Amniotic epithelial cell (primary cell): ENCODE measurements around the gene PRTG.
"Not testable (repeated sequence)": the region's sequence is repeated elsewhere in the genome, so short reads cannot be mapped to it uniquely, and the experiment has no call there.

Source experiments
- DNase-seq: peaks from one replicate; pipeline ENCODE4 v3.0.0-alpha.2; 2010; ENCODE audit warnings: low read depth

The PRTG gene

DNA sequence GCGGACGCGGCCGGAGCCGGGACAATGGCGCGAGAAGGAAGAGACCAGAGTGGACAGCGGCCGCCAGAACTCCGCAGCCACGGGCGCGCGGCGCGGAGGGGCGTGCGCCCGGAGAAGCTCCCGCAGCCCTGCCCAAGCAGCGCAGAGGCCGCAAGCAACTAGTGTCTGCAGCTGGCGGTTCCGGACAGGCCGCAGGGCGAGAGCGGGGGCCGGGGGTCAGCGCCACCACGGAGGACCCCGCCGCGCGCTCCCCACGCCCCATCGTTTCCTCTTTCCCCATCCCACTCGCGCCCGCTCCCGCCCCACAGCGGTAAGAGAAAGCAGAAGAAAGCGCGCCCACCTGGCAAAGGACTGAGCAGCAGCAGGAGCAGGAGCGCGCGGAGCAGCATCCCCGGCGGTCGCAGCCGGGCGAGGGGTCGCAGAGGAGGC is 440 bp downstream of the PRTG start:
- peak; percentile 17 for DNase-seq

DNA sequence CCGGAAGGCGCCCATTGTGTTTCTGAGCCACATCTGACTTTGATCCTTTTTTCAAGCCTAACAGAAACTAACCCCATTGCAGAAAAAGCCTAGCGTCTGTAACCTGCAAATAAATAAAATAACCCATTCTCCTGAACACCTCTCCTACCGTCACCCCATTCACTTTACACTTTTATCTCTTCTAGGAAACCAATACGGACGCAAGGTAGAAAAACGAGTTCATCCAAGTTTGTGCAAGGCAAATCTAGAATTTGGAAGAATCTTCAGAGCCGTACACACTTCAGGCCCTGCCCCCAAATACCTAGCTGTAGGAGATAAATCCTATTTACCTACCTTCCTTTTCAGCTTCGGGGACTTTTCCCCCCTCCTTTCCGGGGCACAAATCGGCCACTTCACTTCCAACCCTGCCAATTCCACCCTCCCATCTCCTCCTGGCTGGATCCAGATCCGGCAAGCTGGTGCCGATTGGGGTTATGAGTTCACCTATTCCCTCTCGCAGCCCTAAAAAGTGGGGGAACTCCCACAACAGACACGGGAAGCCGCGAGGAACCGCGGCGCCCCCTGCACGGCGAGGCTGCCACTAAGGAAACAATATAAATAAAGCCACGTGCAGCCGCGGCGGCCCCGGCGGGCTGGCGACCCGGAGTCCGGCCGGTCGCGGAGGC is 987 bp downstream of the PRTG start:
- no peak for DNase-seq

DNA sequence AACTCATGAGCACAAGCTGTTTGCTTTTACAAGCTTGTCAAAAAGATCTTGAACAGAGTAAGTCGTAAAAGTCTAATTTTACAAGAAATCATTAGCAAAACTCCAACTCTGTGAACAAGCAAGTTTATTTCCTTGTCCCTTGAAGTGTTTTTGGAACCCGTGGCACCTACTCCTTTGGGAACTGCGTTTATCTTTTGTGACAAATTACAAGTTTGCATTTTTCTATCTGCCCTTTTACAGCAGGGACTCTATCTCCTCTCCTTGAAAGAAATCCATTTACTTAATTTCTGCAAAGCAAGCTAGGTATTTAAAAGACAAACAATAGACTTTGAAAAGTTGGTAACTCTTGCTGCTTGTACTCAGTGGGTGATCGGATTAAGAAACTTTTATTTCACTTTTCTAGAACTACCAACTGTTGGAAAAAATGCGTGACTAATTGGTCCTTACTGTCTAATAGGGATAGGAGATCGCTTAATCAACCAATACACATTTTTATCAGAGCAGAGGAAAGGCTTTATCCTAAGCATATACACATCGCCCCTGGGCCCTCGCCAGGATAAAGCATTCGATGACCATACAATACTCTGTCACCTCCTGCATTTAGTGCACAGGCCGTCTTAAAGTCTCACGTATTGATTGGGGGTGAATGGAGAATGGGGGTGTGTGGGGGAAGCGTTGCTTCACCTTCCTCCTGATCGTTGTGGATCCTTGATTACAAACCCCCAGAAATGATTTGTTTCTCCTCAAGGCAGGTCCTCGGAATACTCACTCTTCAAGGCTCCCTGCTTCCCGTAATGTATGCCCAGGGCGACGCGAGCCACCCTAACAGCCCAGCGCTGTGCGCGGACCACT is 1.7 kb downstream of the PRTG start:
- DNase-seq = no peak

- no peak for DNase-seq
These were observed 2.5 kb downstream of the PRTG start for GRCh38 chr15:55740359-55740878.

DNA sequence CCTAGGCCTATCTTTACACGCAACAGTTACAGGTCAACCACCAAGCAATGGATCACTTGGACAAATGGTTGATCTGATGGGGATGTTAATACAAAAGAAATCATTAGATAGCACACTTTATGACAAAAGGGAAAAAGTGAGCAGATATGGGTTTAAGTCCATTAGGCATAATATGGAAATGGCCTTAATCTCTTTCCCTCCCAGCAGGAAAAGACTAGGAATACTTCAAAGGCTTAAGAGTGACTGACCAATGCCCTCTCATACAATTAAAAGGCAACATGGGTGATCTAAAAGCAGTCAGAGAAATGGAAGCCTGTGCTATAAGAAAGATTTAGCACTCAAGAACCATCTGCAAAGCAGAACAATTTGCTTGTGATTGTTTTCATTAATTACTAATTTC is 3.3 kb downstream of the PRTG start:
- no peak for DNase-seq

- no peak for DNase-seq
These were observed 4.2 kb downstream of the PRTG start for GRCh38 chr15:55738715-55739114.

DNA sequence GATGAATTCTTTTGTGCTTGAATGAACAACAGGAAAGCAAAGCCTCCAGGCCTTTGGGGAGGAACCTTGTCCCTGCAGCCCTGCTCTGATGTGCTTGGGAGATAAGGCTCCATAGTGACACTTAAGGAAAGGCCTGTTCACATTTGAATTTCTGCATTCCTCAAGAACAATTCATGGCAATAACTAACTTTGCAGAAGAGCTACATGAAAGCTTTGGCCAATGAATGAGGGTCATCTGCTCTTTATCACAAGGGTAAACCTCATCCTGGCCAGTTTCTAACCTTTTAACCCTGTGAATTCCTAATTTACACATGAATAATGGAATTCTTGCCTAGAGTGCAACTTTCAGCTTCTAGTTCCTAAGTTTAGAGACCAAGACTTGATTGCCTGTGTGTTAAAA is 5.6 kb downstream of the PRTG start:
- DNase-seq = peak; percentile 69

GRCh38 chr15:55736756-55737155 is 6.2 kb downstream of the PRTG start:
- DNase-seq = no peak

- DNase-seq = no peak
These were observed 8.3 kb downstream of the PRTG start for GRCh38 chr15:55734641-55735040.

- not testable (repeated sequence) for DNase-seq
These were observed 9.5 kb downstream of the PRTG start for GRCh38 chr15:55733461-55733860.

DNA sequence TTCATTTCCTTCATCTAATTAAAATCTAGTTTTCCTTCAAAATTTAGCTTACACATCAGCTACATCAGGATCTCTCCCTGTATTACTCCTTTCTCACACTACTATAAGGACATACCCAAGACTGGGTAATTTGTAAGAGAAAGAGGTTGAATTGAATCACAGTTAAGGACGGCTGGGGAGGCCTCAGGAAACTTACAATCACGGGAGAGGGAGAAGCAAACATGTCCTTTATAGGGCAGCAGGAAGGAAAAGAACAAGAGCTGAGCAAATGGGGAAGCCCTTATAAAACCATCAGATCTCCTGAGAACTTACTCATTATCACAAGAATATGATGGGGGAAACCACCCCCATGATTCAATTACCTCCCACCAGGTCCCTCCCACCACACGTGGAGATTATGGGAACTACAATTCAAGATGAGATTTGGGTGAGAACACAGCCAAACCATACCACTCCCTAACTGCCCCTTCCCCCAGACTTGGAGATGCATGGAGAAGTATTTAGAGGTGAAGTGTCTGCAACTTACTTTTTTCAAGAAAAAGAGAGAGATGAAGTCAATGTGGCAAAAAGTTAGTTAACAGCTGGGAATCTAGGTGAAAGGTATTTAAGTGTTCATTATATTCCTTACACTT is 21.3 kb downstream of the PRTG start:
- DNase-seq = no peak

DNA sequence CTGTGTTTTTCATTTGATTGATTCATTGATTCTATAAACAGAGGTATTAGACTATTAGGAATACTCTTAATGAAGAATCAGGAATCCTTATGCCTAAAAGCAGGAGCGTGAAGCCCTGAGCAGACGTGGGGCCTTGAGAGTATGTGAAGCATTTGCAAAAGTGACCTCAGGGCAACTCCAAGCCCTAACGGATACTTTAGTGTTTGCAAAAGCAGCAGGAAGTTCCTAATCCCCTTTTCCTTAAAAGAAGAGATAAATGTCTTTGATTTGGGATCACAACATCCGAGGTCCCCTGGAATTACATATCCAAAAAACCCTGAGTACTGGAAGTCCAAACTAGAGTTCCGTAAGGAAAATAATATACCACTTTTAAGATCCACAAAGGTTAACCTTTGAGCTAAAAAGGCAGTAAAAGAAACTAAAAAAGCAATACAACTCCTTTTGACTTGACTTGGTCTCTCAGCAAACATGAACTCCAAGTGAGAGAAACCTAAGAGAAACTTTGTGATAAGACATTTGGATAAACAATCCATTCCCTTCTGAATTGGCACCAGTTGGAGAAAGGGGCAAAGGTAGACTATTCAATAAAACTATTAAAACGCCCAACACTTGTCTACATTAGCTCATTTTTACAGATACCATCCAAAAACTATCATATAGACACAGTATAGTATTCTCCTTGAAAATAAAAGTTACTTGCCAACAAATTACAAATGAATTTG is 27.4 kb downstream of the PRTG start:
- DNase-seq = no peak

- DNase-seq = no peak
These were observed 28.9 kb downstream of the PRTG start for GRCh38 chr15:55714064-55714463.

DNA sequence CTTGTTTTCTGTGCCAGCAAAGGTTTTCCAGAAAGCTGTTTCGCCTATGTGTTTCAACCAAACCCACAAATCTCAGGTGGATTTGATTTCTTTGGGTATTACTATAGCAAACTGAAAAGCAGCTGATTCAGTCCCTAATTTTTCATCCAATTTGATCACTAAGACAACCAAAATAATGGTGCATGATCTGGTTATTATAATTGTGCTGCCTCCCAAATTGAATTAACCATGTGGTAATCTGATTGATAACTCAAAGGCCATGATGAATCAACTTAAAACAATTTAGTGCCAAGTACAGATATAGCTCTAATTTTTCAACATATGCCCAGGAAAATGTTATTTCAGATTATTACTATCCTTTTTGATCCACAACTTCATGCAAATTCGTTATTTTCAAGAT is 30.6 kb downstream of the PRTG start:
- DNase-seq = no peak

DNA sequence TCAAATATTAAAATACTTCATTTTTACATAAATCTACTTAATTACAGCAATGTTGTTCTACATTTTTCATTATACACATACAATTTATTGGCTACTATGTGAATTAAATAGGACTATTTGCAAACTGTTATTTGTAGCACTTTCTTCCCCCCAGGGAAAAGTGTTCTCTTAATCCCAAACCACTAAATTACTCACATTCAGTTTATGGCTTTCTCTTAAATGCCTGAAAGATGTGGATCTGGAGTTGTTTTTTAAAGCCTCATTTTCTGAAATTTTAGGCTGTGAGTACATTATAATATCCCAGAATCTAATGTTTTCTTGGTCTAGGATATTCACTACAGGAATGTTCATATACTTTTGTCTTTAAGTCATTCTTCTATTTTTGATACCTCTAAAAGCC is 32.7 kb downstream of the PRTG start:
- DNase-seq = no peak

DNA sequence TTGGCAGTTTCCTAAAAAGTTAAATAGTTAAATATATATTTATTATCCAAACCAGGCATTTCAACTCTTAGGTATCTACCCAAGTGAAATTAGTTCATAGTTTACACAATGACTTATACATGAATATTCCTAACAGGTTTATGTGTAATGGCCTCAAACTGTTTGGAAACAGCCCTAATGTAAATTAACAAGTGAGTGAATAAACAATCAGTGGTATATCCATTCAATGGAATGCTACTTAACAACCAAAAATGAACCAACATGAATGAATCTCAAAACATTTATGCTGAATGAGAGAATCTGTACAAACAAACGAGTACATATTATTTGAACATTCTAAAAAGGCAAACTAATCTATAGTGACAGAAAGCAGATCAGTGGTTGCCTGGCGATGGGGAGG is 33.5 kb downstream of the PRTG start:
- DNase-seq = no peak

DNA sequence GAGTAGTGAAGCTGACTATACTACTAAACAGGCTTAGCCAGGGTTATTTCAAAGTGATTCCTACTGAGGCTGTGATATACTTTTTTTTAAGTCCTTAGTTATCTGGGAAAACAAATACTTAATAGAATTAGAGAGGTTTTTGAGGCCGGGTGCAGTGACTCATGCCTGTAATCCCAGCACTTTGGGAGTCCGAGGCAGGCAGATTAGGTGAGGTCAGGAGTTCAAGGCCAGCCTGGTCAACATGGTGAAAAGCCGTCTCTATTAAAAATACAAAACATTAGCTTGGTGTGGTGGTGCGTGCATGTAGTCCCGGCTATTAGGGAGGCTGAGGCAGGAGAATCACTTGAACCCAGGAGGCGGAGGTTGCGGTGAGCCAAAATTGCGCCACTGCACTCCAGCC is 34.2 kb downstream of the PRTG start:
- peak; percentile 22 for DNase-seq

- no peak for DNase-seq
These were observed 35.0 kb downstream of the PRTG start for GRCh38 chr15:55707951-55708350.

DNA sequence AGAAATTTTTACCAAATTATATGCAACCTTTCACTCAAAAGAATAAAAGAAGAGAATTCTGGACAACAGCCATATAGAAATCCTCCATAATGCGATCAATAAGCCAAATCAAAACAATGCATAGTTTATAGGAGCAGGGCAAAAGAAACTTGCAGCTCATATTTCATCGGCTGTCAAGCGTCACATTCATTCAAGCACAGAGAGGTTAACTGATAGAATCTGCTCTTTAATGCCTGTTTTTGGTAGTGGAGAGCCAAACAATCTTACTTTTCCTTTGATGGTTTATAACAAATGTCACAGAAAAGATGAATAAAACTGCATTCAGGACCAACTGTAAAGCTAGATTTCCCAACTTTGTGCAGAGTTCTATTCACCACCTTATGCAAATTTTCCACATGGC is 35.4 kb downstream of the PRTG start:
- no peak for DNase-seq

- peak; percentile 23 for DNase-seq
These were observed 39.1 kb downstream of the PRTG start for GRCh38 chr15:55703873-55704301.

DNA sequence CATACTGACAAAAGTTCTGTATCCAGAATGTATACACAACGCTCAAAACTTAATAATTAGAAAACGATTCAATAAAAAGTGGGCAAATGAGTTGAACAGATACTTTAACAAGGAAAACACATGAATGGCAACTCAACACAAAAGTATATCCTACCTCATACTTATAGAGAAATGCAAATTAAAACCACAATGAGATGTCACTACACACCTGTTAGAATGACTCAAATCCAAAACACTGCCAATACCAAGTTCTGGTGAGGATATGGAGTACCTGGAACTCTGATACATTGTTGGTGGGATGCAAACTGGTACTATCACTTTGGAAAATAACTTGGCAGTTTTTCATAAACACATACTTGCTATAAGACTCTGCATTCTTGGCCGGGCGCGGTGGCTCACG is 42.1 kb downstream of the PRTG start:
- no peak for DNase-seq

DNA sequence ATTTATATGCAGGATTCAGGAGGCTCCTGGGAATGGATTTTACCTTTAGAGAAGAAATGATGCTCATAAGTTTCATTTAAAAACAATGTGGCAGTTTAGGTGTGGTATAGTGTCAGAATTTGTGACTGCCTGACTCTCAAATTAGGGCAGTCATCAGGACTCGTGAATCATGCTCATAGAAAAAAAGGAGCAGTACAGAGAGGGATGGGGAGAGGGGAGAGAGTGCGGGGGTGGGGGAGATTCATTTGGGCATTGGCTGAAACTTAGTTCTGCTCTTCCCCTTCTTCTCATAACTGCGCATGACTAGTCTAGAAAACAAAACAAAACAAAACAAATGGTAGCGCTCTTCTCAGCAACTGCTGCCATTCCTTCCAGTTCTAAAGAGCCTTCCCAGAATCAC is 44.3 kb downstream of the PRTG start:
- no peak for DNase-seq
